DMS 273 treated with DMSO at 0.1 percent for 48 hours (cell line): ENCODE data around the gene GMIP.

Source experiments
- DNase-seq: peaks from one replicate; lab custom pipeline; 2025; lab: John Stamatoyannopoulos, UW

GMIP gene

DNA sequence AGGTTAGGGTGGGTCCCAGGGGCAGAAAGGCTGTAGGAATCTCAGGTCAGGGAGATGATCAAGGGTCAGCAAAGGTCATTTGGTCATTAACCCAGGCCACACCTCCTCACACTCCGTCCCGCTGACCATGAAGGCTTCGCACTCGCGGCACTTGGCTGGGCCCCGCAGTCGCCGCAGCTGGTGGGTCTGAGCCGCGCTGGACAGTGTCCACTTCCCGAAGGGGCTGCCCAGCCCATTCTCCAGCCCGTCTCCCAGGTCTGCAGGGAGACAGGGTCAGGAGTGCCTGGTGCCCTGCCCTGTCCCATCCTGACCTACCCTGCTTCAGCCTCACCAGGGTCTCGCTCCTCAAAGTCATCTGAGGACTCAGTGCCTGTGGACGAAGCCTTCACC, 8.1 kb downstream of the GMIP start:
- no peak for DNase-seq

DNA sequence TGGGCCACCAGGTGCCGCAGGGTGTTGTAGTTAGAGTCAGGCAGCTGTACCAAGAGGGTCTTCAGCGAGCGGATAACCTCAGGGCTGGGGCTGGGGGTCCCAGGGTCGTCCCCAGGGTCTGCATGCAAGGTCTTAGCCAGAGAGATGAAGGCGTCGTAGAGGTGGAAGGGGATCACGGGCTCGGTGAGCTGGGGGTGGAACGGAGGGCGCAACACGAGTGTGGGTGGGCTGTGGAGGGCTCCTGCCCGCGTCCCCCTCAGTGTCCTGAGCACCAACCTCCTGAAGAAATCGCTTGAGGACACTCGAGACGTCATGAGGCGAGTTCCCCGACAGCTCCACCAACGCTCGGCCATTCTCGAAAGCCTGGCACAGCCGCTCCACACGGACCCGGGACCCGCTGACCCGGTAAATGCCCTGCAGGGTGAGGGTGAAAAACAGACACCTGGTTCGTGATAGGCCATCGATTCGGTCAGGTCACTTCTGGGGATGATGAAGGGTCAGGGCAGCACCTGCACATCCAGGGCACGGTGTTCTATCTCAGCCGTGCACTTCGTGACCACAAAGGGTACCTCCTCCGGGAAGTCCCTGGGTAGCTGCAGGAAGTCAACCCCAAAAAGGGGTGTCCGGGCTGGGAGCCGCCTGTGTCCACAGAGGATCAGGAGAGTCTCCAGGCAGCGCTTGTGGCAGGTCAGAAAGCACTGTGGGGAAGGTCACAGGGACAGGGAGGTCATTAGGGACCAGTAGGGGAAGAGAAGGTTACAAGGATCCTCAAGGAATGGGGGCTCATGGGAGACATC, 8.7 kb downstream of the GMIP start:
- DNase-seq, result no peak

DNA sequence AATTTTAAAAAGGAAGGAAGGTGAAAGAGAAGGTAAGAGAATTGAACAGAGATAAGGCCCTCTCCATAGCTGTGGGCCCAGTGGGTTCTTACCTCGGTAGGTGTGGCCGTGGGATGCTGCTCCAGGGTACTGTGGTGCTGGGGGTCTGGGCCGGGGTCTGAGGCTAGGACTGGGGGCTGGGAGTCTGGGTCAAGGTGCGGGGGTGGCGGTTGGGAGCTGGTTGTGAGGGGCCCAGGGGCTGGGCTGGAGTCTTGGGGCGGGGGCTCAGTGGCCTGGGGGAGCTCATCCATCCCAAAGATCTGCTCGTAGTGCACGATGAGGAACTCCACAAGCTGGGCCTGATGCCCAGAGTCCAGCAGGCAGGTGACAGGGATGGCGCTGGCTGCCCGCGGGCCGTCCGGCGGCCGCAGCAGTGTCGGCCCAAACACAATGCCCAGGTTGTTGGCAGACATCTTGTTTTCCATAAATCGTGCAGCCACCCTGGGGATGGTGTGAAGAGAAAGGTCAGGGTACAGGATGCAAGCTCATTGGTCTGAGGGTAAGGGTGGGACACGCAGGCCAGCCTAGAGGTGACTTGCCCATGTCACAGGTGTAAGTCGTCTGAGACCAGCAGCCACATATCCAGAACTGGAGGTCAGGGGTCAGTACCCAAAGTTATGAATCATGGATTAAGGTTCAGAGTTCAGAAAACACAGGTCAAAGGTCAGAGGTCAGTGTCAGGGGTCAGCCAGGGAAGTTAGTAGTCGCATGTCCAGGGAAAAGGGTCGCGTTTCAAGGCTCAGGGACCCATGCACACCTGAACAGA, 9.5 kb downstream of the GMIP start:
- DNase-seq, result no peak

DNA sequence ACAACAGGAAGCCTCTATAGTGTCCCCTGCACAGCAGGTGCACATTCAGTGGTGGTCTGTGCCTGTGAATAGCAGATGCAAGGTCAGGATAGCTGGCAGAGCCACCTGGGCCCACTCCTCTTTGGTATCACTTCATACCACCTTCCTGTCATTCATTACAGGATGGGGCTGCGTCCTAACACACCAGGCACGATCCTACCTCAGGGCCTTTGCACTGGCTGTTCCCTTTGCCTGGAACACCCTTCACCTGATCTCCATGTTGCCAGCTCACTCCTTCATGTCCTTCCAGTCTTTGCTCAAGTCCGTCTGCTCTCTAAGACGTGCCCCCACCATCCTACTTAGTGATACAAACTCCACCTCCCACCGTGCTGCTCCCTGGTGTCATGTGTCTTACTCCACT, 10.8 kb downstream of the GMIP start:
- no peak for DNase-seq

DNA sequence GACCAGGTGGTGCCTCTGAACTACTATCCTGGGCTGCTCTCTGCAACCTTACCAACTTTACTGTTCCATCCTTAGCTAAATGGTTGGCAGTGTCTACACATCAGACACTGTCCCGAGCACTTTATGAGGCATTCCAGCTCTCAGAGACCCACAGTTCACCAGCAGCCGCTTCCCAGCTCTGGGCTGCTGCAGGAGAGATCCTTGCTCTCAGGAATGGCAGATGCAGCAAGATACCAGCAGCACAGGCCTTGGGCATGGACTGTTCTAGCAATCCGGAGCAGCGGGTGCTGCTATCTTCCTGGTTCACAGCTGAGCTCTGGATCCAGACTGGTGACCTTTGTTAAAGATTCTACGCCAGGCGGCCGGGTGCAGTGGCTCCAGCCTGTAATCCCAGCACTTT, 12.1 kb downstream of the GMIP start:
- no peak for DNase-seq

DNA sequence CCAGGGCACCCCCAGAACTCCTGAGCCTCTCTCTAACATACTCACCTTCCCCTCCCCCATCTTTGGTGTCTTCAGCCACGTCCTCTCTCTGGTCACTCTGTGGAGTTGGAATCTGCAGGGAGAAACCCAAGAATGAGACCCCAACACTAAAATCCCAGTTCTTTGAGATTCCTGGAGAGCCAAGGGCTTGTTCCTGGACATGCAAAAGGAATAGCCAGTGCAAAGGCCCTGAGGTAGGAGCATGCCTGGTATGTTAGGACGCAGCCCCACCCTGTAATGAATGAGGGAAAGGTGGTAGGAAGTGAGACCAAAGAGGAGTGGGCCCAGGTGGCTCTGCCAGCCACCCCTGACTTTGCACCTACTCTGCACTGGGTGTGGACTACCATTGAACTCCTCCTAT, 13.0 kb downstream of the GMIP start:
- no peak for DNase-seq

DNA sequence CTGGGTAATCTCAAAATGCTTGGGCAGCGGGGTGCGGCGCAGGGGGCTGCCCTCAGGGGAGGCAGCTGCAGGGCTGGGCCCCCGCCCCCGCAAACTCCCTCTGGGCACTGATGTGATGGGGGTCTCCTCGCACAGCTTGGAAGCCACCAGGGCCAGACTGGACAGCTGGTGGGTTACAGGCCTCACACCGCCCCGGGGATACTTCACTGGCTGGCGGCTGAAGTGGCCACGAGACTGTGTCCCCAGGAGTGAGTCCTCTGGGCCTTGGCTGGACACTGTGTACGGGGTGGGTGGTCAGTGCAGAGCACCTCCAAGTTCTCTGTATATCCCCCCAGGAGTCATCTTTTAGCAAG, 13.4 kb downstream of the GMIP start:
- DNase-seq, result no peak

DNA sequence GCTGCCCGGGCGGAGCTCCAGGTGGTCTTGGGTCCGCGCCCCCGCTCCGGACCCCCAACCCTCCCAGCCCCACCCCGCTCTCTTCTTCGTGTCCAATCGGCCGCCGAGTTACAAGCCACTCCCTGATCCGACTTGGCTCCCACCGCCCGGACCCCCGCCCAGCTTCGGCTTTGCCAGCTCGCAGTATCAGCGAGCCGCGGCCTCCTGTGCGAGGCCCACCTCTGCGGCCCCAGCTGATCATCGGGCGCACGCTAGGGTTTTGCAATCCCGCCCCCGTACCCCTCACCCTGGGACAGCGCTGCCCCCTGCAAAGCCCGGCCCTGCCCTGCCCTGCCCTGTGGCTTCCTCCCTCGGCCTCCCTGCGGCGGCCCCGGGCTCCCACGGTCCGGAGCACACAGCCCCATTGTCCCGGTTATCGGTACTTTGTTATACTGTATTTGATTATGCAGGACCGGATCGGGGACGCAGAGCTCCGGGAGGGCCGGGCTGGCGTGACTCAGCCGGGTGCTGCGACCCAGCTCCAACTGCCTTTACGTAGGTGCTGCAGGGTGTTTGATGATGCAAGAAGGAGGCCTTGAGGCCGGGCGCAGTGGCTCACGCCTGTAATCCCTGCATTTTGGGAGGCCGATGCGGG, 14.8 kb downstream of the GMIP start:
- DNase-seq, result no peak

DNA sequence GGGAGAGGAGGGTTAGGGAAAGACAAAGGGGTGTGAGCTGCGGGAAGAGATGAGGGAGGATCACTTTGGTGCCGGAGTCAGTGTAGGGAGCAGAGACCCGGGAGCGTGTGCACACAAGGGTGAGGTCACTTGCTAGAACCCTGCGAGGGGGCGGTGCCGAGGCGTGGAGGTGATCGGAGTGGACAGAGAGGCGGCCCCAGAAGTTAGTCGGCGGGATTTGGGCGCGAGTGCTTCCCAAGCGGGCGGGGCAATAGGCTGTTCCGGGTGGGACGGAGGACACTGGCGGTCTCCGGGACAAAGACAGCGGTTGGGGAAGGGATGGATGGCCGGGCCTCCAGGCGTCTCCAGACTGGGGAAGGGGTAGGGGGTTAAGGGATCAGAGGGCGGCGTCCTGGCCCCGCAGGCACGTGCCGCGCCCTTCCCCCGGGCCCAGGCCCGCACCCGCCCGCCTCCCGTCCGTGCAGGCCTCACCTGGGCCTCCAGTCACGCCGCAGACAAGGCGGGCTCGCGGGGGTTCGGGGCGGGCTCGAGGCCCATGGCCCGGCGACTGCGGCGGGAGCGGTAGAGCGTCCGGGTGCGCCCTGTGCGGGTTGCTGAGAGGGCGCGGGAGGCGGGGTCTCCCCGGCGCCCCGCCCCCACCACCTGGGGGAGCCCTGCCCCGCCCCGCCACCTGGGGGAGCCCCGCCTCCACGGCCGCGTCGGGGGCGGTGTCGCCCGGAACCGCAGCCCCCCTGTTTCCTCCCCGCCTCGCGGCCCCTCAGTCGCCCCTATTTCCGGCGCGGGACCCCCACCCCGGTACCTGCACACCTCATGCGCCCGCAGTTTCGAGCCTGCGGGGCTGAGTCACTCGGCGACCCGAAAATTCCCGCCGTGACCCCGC, 15.6 kb downstream of the GMIP start, which contains the start of gene LPAR2:
TSS of gene LPAR2 (minus strand) at position 600 of the 880 bp plus-strand sequence. CDS start 945 bp downstream, outside the sequence.
- DNase-seq, result no peak

DNA sequence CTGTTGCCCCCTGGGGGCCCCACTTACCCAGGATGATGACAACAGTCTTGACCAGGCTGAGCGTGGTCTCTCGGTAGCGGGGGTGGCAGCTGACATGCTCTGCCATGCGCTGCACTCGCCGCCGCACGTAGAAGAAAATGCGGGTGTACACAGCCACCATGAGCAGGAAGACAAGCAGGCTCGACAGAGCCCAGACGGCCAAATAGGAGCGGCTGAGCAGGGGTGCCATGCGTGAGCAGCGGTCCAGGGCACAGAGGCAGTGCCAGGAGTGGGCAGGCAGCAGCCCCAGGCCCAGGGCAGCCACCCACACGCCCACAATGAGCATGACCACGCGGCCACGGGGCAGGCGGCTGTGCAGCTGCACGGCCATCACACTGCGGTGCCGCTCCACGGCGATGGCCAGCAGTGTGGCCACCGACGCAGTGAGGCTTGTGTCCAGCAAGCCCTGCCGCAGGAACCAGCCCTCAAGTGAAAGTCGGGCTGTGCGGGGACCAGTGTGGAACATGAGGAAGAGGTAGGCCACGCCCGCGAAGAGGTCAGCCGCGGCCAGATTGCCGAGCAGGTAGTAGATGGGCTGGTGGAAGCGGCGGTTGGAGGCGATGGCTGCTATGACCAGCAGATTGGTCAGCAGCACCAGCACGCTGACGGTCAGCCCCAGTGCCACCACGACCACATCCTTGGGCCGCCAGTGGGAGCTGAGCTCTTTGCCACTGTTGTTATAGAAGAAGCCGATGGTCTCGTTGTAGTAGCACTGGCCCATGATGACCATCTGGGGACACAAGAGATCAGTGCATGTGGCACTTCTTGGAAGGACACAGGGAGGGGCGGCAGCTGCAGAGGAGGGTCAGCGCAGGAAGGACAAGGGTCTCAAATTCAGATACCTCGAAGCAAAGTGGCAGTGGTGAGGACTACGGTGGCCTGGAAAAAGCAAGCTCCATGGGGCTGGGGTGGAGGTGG, 16.7 kb downstream of the GMIP start:
- no peak for DNase-seq

DNA sequence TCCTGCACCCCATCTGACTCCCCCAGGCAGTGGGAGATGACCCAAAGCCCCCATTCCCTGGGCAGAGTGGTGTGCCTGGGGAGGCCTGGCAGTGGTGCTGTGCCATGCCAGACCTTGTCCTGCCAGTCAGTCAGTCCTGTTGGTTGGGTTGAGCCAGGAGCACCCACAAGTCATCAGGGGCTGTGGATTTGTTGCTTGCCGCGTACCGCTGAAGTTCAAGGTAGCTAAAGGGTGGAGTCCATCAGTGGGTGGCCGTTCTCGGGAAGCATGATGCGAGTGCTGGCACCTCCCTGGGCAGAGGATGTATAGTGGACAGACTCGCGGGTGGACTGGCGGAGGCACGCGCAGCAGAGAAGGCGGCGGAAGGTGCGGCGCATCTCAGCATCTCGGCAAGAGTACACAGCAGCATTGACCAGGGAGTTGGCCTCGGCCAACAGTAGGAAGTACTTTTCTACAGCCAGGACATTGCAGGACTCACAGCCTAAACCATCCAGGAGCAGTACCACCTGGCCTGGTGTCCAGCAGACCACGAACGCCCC, 19.4 kb downstream of the GMIP start:
- no peak for DNase-seq

DNA sequence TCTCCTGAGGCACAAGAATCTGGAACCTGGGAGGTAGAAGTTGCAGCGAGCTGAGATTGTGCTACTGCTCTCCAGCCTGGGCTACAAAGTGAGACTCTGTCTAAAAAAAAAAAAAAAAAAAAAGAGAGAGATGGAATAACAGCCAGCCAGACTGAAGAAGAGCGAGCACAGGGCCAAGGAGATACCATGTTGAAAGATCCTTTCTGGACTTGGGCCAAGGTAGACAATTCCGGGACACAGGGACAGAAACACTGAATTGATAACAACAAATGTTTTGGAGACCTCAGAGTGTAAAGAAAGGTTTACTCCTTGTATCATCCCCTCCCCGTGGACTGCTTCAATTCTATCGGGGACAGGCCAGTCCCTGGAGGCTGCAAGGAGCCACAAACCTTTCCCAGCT, 20.1 kb downstream of the GMIP start:
- DNase-seq, result no peak

DNA sequence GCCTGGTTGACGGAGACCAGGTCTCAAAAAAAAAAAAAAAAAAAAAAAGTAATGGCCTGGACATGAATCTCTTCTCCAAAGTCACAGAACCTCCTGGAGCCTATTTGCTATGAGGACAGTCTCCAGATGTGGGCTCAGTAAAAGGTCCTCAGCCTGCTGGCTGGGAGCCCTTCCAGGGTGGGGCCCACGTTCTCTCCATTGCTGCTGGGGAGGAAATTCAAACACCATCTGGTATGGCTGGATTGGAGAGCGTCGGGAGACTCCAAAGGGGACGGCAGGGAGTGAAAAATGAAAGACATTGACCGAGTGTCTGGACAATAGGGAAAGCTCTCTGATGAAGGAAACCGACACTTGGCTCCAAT, 23.6 kb downstream of the GMIP start:
- DNase-seq, result no peak

DNA sequence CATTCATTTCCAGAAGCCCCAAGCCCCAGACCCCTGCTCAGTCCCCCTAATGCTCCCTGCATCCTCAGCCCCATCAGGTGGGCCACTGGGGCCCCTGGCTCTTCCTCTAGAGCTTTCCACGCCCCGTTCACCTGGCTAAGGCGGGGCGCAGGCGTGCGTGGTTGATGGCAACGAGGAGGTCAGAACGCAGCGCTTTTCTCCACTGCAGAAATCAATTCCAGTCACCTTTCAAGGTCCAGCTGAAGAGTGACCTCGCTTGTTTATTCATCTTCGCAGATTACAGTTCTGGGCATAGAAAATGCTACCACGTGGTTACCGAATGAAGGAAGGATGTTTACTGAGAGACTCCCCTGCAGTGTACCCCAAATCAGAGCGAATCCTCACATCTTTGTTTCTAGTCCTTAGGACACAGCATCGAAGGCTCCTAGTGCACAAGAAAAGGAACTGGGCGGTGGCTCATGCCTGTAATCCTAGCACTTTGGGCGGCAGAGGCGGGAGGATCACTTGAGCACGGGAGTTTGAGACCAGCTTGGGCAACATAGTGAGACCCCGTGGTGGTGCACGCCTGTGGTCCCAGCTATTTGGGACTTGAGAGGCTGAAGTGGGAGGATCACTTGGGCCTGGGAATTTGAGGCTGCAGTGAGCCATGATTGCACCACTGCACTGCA, 24.1 kb downstream of the GMIP start:
- no peak for DNase-seq

DNA sequence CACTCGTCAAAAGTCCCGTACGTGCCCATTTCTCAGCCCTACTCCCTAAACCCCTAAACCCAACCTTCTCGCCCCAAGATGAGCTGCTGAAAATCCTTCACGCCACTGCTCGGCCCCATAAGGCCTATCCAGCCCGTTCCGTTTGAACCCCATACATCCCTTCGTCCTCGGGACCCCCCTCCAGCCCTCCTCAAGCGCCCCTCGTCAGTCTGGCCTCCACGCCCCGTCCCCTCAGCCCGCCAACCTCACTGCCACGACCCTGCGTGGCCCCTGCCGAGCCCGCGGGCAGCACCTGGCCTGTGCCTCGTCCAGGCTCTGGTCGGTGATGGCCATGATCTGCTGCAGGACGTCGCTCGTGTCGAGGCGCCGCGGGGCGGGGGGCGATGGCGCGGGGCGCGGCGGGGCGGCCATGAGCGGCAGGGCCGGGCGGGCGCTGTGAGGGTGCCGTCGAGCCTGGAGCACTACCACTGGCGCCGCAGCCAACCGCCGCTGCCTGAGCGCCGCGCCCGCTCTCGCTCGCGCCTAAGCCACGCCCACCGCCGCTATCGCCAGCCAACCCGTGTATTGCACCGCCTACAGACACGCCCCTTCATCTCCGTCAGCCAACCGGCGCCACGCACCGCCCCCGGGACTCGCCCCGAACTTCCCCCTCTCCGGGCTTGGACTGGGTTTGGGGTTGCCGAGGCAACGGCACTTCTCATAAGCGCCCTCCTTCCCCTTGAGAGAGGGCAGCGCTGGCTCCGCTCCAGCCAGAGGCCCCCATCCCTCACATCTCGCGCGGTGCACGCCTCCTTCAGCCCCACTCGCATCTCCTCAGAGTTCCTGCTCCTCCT, 25.0 kb downstream of the GMIP start, which contains the start of gene PBX4:
TSS of gene PBX4 (minus strand) at position 469 of the 833 bp plus-strand sequence. CDS start at position 411, 58 bp downstream.
- peak; percentile 85 for DNase-seq

DNA sequence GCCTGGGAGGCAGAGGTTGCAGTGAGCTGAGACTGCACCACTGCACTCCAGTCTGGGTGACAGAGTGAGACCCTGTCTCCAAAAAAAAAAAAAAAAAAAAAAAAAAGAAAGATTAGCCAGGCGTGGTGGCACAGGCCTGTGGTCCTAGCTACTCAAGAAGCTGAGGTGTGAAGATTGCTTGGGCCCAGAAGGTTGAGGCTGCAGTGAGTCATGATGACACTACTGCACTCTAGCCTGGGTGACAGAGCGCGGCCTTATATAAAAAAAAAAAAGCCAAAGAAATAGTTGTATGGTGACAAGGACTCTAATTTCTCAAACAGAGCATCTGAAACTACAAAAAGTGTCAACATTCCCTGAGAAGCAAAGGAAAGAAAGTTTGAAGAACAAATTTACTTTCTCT, 28.4 kb downstream of the GMIP start:
- no peak for DNase-seq

DNA sequence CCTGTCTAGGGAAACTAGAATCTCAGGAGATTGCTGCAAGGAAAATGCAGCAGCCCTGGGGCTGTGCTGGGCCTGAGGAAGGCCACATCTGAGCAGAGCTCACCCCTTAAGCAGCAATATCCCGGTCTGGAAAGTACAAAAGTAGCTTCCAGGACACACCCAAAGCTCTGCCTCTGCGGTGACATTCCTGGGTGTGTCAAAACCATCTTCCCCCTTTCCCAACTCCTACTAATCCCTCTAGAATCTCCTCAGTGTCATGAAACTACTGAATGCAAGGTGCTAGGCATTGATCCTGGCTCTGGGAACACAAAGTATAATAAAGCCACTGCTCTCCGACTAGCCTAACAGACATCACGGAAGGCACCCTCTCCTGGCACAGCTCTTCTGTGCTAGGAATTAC, 30.0 kb downstream of the GMIP start:
- DNase-seq, result no peak

DNA sequence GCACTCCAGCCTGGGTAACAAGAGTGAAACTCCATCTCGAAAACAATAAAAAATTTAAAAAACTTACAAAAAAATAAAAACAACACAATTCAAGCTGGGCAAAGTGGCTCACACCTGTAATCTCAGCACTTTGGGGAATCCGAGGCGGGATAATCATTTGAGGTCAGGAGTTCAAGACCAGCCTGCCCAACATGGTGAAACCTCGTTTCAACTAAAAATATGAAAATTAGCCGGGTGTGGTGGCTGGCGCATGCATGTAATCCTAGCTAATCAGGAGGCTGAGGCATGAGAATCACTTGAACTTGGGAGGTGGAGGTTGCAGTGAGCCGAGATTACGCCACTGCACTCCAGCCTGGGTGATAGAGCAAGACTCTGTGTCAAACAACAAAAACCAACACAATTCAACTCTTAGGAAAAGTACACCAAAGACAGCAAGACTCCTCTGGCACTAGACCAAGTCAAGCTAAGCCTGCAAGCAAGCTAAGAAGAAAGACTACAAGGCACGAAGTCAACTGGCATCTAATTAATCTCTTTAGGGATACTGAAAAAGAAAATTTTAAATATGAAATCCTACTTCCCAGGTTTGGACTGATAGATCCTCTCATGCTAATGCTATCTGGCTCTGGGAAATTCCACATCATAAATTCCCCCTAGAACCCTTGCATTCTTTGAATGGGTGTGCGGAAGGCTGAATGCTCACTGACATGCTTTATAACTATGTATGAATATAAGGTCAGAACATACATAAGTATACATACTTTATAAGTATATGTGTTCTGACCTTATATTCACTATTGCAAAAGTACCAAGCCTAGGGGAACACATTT, 32.9 kb downstream of the GMIP start:
- no peak for DNase-seq
